Measurements from ENCODE around the gene CRYGD.

DNA sequence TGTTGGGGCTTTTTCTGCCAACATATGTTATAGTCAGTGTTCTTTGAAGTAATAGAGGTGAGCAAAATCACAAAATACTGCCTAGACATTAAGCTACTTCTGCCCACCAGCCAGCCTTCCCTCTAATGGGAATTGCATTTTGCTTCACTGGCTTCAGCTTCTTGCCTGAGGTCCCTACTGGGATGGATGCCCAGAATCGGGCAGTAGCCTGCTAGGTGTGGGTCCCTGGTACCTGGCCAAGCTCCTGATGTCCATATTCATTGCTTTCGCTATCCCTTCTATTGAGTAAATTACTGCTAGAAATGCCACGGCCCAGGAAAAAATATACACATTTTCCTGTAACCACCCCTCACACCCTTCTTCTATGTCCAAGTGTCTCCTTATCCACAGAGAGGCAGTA lies 27.0 kb downstream of the CRYGD start:
- TF ChIP-seq, protein P1, sequence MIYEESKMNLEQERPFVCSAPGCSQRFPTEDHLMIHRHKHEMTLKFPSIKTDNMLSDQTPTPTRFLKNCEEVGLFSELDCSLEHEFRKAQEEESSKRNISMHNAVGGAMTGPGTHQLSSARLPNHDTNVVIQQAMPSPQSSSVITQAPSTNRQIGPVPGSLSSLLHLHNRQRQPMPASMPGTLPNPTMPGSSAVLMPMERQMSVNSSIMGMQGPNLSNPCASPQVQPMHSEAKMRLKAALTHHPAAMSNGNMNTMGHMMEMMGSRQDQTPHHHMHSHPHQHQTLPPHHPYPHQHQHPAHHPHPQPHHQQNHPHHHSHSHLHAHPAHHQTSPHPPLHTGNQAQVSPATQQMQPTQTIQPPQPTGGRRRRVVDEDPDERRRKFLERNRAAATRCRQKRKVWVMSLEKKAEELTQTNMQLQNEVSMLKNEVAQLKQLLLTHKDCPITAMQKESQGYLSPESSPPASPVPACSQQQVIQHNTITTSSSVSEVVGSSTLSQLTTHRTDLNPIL (CRISPR knock-in tag; IDR thresholded peaks at IDR 0.05; ENCODE audit: low read depth): no peak
- TF ChIP-seq CSDC2 (CRISPR knock-in tag; IDR thresholded peaks at IDR 0.05) (no peak), ZFP30 (CRISPR knock-in tag; IDR thresholded peaks at IDR 0.05) (no peak), RARB (CRISPR knock-in tag; IDR thresholded peaks at IDR 0.05) (no peak), ZNF565 (CRISPR knock-in tag; conservative IDR thresholded peaks at IDR 0.05; ENCODE audit: low read depth) (no peak), SNAI2 (CRISPR knock-in tag; IDR thresholded peaks at IDR 0.05) (no peak), ZFP3 (CRISPR knock-in tag; IDR thresholded peaks at IDR 0.05) (no peak), PPARA (CRISPR knock-in tag; IDR thresholded peaks at IDR 0.05; ENCODE audit: borderline replicate concordance) (no peak), BACH2 (CRISPR knock-in tag; IDR thresholded peaks at IDR 0.05; ENCODE audit: borderline replicate concordance) (no peak), ZC3H10 (CRISPR knock-in tag; IDR thresholded peaks at IDR 0.05) (no peak)
- TF ChIP-seq, protein P2, sequence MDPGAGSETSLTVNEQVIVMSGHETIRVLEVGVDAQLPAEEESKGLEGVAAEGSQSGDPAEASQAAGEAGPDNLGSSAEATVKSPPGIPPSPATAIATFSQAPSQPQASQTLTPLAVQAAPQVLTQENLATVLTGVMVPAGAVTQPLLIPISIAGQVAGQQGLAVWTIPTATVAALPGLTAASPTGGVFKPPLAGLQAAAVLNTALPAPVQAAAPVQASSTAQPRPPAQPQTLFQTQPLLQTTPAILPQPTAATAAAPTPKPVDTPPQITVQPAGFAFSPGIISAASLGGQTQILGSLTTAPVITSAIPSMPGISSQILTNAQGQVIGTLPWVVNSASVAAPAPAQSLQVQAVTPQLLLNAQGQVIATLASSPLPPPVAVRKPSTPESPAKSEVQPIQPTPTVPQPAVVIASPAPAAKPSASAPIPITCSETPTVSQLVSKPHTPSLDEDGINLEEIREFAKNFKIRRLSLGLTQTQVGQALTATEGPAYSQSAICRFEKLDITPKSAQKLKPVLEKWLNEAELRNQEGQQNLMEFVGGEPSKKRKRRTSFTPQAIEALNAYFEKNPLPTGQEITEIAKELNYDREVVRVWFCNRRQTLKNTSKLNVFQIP (CRISPR knock-in tag; IDR thresholded peaks at IDR 0.05; ENCODE audit: borderline replicate concordance, low read depth): no peak

Data from SK-N-SH treated with all-trans-retinoic acid at 6 μM for 48 hours (cell line).